HepG2 (cell line): ENCODE data around the gene ADPRM. TPM values are rescaled to one million over a fixed set of nuclear protein-coding genes. Genes with fewer than 3 reads are reported as not detected.

Experiments
- ATAC-seq: fragments of 200-7000 bp; cut with Tn5 transposase; 3 replicates; pipeline ENCODE4 v1.9.1; 2020; ENCODE audit warnings: mild to moderate bottlenecking, moderate library complexity
- Bru-seq: library from RNA; stranded (reverse); fragments of 400-500 nt; gene quantifications from one replicate; lab custom pipeline; 2021; lab: Mats Ljungman, UMichigan
- BruChase-seq, 2 experiments: library from RNA; stranded (reverse); fragments of 400-500 nt; gene quantifications; one replicate each; lab custom pipeline; 2021; lab: Mats Ljungman, UMichigan
- BruUV-seq: library from RNA; stranded (reverse); fragments of 400-500 nt; replicated peaks from 2 replicates; lab custom pipeline; 2021; lab: Mats Ljungman, UMichigan
- CTCF ChIA-PET: fragments of 300-600 bp; formaldehyde crosslinking; extraction: SDS; loops from one replicate; lab custom pipeline; 2021; ENCODE audit warnings: low total read pairs, inconsistent platforms, low intra/inter-chr PET ratio; lab: Yijun Ruan, JAX
- POLR2A ChIA-PET: fragments of 350-600 bp; sonication (Branson Sonifier 250); formaldehyde crosslinking; loops from one replicate; lab custom pipeline; 2020; ENCODE audit warnings: antibody characterized with exemption, inconsistent platforms; lab: Yijun Ruan, JAX
- DNase-seq: peaks from one replicate; pipeline ENCODE4 v3.0.0-alpha.2; 2015; ENCODE audit warnings: low spot score
- FAIRE-seq: peaks from 3 replicates; lab custom pipeline; 2011; peaks lifted over from hg19 to GRCh38; lab: Jason Lieb, UNC
- H2AFZ ChIP-seq: one replicate; pipeline ENCODE4 v1.6.1; 2011; ENCODE audit warnings: low read length, inconsistent platforms
- H3K27ac ChIP-seq: fragments of 300-600 bp; 3 replicates; pipeline ENCODE4 v1.8.0; 2011; ENCODE audit warnings: mixed run types, mild to moderate bottlenecking, mixed read lengths, low read length, inconsistent platforms; ENCODE audit not compliant: insufficient read depth; ENCODE audit errors: extremely low read length
- H3K27me3 ChIP-seq, 2 experiments: fragments of 200-600 bp in 1 of 2; 2 replicates in 1 of 2; 3 replicates in 1 of 2; pipeline versions ENCODE4 v1.6.0 to v1.8.0; 2011; ENCODE audit warnings: low read length in 2 of 2, mild to moderate bottlenecking in 2 of 2, moderate library complexity in 2 of 2, inconsistent platforms in 1 of 2; ENCODE audit not compliant: insufficient read depth in 2 of 2, control insufficient read depth in 1 of 2
- H3K36me3 ChIP-seq, 2 experiments: fragments of 200-600 bp in 1 of 2; replicated peaks in 1 of 2; 2 replicates in 1 of 2; 3 replicates in 1 of 2; pipeline versions ENCODE4 v1.5.1 to v1.8.0; 2011; ENCODE audit warnings: low read length in 2 of 2, inconsistent platforms in 1 of 2; ENCODE audit not compliant: insufficient read depth in 2 of 2, control insufficient read depth in 1 of 2
- H3K4me1 ChIP-seq: 2 replicates; pipeline ENCODE4 v1.5.1; 2012; ENCODE audit warnings: low read length, inconsistent platforms; ENCODE audit not compliant: insufficient read depth
- H3K4me2 ChIP-seq: 2 replicates; pipeline ENCODE4 v1.6.0; 2011; ENCODE audit warnings: low read depth, low read length, inconsistent platforms
- H3K4me3 ChIP-seq, 3 experiments: fragments of 200-600 bp in 1 of 3; sonication (generic), shearing (Covaris generic) in 1 of 3; replicated peaks in 1 of 3; 2 replicates each; pipeline ENCODE4 v1.5.1; 2011 to 2016; ENCODE audit warnings: low read length in 3 of 3, inconsistent platforms in 2 of 3, low read depth in 2 of 3, mild to moderate bottlenecking in 2 of 3, control low read depth in 1 of 3, mixed read lengths in 1 of 3; ENCODE audit not compliant: insufficient read depth in 1 of 3
- H3K79me2 ChIP-seq: one replicate; pipeline ENCODE4 v1.6.1; 2011; ENCODE audit warnings: low read length, inconsistent platforms; ENCODE audit not compliant: insufficient read depth
- H3K9ac ChIP-seq: 2 replicates; pipeline ENCODE4 v1.6.0; 2011; ENCODE audit warnings: mild to moderate bottlenecking, low read depth, low read length, inconsistent platforms; ENCODE audit not compliant: insufficient read depth
- H3K9me3 ChIP-seq: 2 replicates; pipeline ENCODE4 v1.5.1; 2012; ENCODE audit warnings: mild to moderate bottlenecking, low read length
- H4K20me1 ChIP-seq: 2 replicates; pipeline ENCODE4 v1.6.0; 2011; ENCODE audit warnings: inconsistent platforms, mild to moderate bottlenecking, low read length, moderate library complexity; ENCODE audit not compliant: insufficient read depth
- GABPA ChIP-seq, 2 experiments: IDR thresholded peaks; 2 replicates each; pipeline ENCODE4 v1.6.1; 2011 to 2016; ENCODE audit warnings: low read depth in 2 of 2, low read length in 1 of 2, missing biosample characterization in 1 of 2, missing genetic modification characterization in 1 of 2
- MAFF ChIP-seq: IDR thresholded peaks from 2 replicates; pipeline ENCODE4 v1.6.1; 2011; ENCODE audit warnings: low read depth, low read length, improper control_type of control experiment
- NFE2L1 ChIP-seq: sonication (generic); formaldehyde crosslinking; IDR thresholded peaks from 2 replicates; pipeline ENCODE4 v1.4.0; 2020; ENCODE audit warnings: missing genetic modification reagents, mild to moderate bottlenecking, borderline replicate concordance
- PAX8 ChIP-seq: sonication (generic); formaldehyde crosslinking; IDR thresholded peaks from 2 replicates; pipeline ENCODE4 v1.8.0; 2022; ENCODE audit warnings: mild to moderate bottlenecking, missing genetic modification reagents, borderline replicate concordance
- SATB2 ChIP-seq: sonication (generic); formaldehyde crosslinking; IDR thresholded peaks from 2 replicates; pipeline ENCODE4 v1.5.0; 2020; ENCODE audit warnings: missing genetic modification reagents
- SIN3B ChIP-seq: fragments of 150-350 bp; IDR thresholded peaks from 2 replicates; pipeline ENCODE4 v1.6.1; 2014; ENCODE audit warnings: low read length
- SNRNP70 ChIP-seq: fragments of 200-400 bp; formaldehyde crosslinking; IDR thresholded peaks from 2 replicates; pipeline ENCODE4 v1.6.1; 2017; ENCODE audit warnings: mild to moderate bottlenecking, low read depth, low read length, moderate library complexity
- ZFP37 ChIP-seq: sonication (generic); formaldehyde crosslinking; IDR thresholded peaks from 2 replicates; pipeline ENCODE4 v1.4.0; 2020; ENCODE audit warnings: missing genetic modification reagents, borderline replicate concordance
- ZNF232 ChIP-seq: sonication (generic); formaldehyde crosslinking; IDR thresholded peaks from 2 replicates; pipeline ENCODE4 v1.4.0; 2020; ENCODE audit warnings: missing genetic modification reagents, borderline replicate concordance
- ZNF788 ChIP-seq: sonication (generic); formaldehyde crosslinking; IDR thresholded peaks from 2 replicates; pipeline ENCODE4 v1.5.0; 2020; ENCODE audit warnings: mild to moderate bottlenecking, missing genetic modification reagents, borderline replicate concordance
- WGBS: methylation state at CpG from one replicate; pipeline ENCODE4 v1.1.6; 2017; ENCODE audit warnings: low lambda C conversion rate; 5-methylcytosine and 5-hydroxymethylcytosine counted together
- in situ Hi-C: cut with HindIII; loops from 2 replicates; pipeline ENCODE4 v1.10.0; 2017; ENCODE audit warnings: low pct_unique_long_range_greater_than_20kb; ENCODE audit not compliant: extremely low pct_ligation_motif_present
- intact Hi-C: fragments of 100-400 bp; cut with micrococcal nuclease; formaldehyde crosslinking; loops from one replicate; pipeline ENCODE4 v1.10.0; 2022; ENCODE audit not compliant: unreplicated experiment
- long read RNA-seq, 2 experiments: library from RNA in 1 of 2; library from polyadenylated mRNA in 1 of 2; stranded (forward) in 1 of 2; unstranded in 1 of 2; transcript quantifications; one replicate each; pipeline ENCODE4 v2.0.0, GENCODE V29; 2019 to 2022
- polyA minus RNA-seq, 3 experiments: library from RNA; depleted of rRNA, polyadenylated mRNA; stranded (reverse); fragments of >200 nt; gene quantifications; 2 replicates each; pipeline ENCODE4 v1.2.3, GENCODE V29; 2011; ENCODE audit warnings: low replicate concordance in 1 of 3
- polyA plus RNA-seq, 8 experiments: library from polyadenylated mRNA; depleted of rRNA in 3 of 8; stranded (reverse) in 7 of 8; unstranded in 1 of 8; fragments of >200 nt; fragmentation: Illumina TruSeq in 4 of 8; extraction: Trizol in 4 of 8; gene quantifications; 2 replicates each; pipeline versions ENCODE4 v1.2.1 to v1.2.3, GENCODE V29; 2011 to 2016; ENCODE audit warnings: low read depth in 4 of 8, missing spikeins in 1 of 8, mixed read lengths in 1 of 8; ENCODE audit not compliant: insufficient read depth in 1 of 8
- total RNA-seq, 5 experiments: library from RNA; depleted of rRNA; stranded (reverse); fragments of >200 nt; fragmentation: Illumina TruSeq; extraction: Trizol; gene quantifications; 2 replicates each; pipeline ENCODE4 v1.2.3, GENCODE V29; 2016; ENCODE audit warnings: low read depth in 1 of 5
- TF ChIP-seq, protein P1 (sequence below): sonication (generic); formaldehyde crosslinking; IDR thresholded peaks from 2 replicates; pipeline ENCODE4 v1.5.0; 2020; ENCODE audit warnings: mild to moderate bottlenecking, missing genetic modification reagents

Gene ADPRM, protein sequence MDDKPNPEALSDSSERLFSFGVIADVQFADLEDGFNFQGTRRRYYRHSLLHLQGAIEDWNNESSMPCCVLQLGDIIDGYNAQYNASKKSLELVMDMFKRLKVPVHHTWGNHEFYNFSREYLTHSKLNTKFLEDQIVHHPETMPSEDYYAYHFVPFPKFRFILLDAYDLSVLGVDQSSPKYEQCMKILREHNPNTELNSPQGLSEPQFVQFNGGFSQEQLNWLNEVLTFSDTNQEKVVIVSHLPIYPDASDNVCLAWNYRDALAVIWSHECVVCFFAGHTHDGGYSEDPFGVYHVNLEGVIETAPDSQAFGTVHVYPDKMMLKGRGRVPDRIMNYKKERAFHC
- total RNA-seq (2016; rRNA removed; fragmentation: Illumina TruSeq; extraction: Trizol) (5.6 and 5.9 TPM in 2 replicates), polyA plus RNA-seq (2011; rRNA removed) (7.9 and 10.8 TPM in 2 replicates), polyA minus RNA-seq (2011; rRNA and poly(A)+ RNA removed; ENCODE audit: low replicate concordance) (5.1 and 6.9 TPM in 2 replicates), Bru-seq, nascent RNA (percentile 66 among the genes with signal in this experiment), BruChase-seq, experiment 1, labeled RNA remaining after a 6-hour chase (percentile 49 among the genes with signal in this experiment), BruChase-seq, experiment 2, labeled RNA remaining after a 2-hour chase (percentile 46 among the genes with signal in this experiment)
- total RNA-seq (2016; cell fraction: cytosol; rRNA removed; fragmentation: Illumina TruSeq; extraction: Trizol; ENCODE audit: low read depth): 2.8 and 3.3 TPM in 2 replicates
- total RNA-seq (2016; cell fraction: insoluble cytoplasmic fraction; rRNA removed; fragmentation: Illumina TruSeq; extraction: Trizol): 4.9 and 6.3 TPM in 2 replicates
- 6.2 and 6.3 TPM in 2 replicates for total RNA-seq (2016; cell fraction: membrane; rRNA removed; fragmentation: Illumina TruSeq; extraction: Trizol)
- 3.9 and 4.2 TPM in 2 replicates for total RNA-seq (2016; cell fraction: nucleus; rRNA removed; fragmentation: Illumina TruSeq; extraction: Trizol)
- 5.5 and 8.7 TPM in 2 replicates for polyA plus RNA-seq (2011; cell fraction: cytosol; rRNA removed)
- 2.3 and 3.2 TPM in 2 replicates for polyA plus RNA-seq (2011; cell fraction: nucleus; rRNA removed)
- 10.1 and 12.1 TPM in 2 replicates for polyA plus RNA-seq (2012)
- 2.8 and 3.1 TPM in 2 replicates for polyA plus RNA-seq (2016; cell fraction: cytosol; fragmentation: Illumina TruSeq; extraction: Trizol; ENCODE audit: low read depth)
- 6.1 and 6.3 TPM in 2 replicates for polyA plus RNA-seq (2016; cell fraction: insoluble cytoplasmic fraction; fragmentation: Illumina TruSeq; extraction: Trizol; ENCODE audit: low read depth)
- polyA plus RNA-seq (2016; cell fraction: membrane; fragmentation: Illumina TruSeq; extraction: Trizol; ENCODE audit: low read depth): 5.4 and 5.6 TPM in 2 replicates
- polyA plus RNA-seq (2016; cell fraction: nucleus; fragmentation: Illumina TruSeq; extraction: Trizol; ENCODE audit: insufficient read depth, low read depth): 3.6 and 4.3 TPM in 2 replicates
- polyA minus RNA-seq (2011; cell fraction: cytosol; rRNA and poly(A)+ RNA removed): 3.3 and 4.0 TPM in 2 replicates
- 9.0 and 14.3 TPM in 2 replicates for polyA minus RNA-seq (2011; cell fraction: nucleus; rRNA and poly(A)+ RNA removed)
- long read RNA-seq, experiment 1, partial matches to known transcripts: 1 of 7 reads
- long read RNA-seq, experiment 1, other reads (novel, unspliced or antisense): 2 of 7 reads
- long read RNA-seq, experiment 2, partial matches to known transcripts: 10 of 11 reads
- long read RNA-seq, experiment 2, other reads (novel, unspliced or antisense): 1 of 11 reads

DNA sequence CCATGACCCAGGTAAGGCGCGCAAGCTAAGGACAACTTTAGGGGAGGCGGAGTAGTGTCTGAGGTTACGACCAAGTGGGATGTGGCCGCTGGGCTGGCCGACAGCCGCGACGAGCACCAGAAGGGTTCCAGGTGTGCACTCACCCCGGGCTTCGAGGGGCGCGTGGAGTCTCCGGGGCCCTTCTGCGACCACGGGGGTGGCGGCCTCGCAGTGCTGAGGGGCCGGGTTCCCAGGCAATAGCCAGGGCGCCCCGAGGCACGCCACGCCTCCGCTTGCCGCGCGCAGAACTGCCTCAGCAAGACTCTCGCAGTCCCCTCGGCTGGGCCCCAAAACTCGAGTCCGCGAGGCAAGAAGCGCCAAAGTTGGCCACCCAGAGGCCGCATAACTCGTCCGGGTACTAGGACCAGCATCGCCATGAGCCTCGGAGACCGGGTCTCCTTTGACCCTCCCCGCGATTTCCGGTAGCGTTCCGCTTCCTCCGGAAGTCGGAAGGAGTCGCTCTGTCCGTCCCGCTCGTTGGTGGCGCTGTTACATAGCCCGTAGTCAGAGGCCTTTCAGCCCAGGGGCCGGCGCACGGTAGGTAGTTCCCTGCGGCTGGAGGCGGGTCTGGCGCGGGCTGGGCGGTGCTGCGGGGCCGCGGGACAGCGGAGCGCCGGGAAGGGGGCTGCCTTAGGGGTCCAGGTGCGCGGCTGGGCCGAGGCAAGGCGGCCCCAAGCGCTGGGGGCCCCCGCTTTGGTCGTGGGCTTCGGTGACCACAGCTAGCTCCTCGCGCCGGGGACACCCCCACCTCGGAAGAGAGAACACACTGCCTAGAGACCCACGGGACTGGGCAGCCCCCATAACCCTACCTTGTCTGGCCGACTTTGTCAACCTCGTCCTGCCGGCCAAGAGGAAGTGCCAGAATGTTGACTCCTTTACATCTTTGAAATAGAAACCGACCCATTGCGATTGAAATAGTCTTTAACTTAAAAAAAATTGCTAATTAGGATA, at the start of gene ADPRM, which contains the start of gene SCO1:
ADPRM (plus strand) TSS at position 503 of the 990 bp plus-strand sequence. CDS start 7,333 bp downstream, outside the sequence.
SCO1 (minus strand) TSS at position 442 of the 990 bp plus-strand sequence; CDS start at position 416, 26 bp downstream.
- Histone ChIP-seq H3K79me2 (peaks cover 35% of the 10 kb centered on the region), H3K27ac (peak within 1 kb of the TSS; percentile 84), H3K4me1 (peaks cover 29% of the 10 kb centered on the region), H3K36me3 (peaks cover 7 to 20% of the 10 kb centered on the region in 2 experiments), H3K9ac (peak within 1 kb of the TSS; percentile 92), H3K4me2 (peak within 1 kb of the TSS; percentile 98), H3K27me3 (no peaks in the 10 kb centered on the region; a peak in 1 of 5 replicates), H3K9me3 (no peaks in the 10 kb centered on the region), H4K20me1 (no peaks in the 10 kb centered on the region), H2AFZ (peak within 1 kb of the TSS; percentile 43), H3K4me3 (peak within 1 kb of the TSS; percentile 89 to 98 (median 96))
- BruUV-seq: no TSS peak
- POLR2A ChIA-PET: interaction anchor here (1.0 kb wide), 1 partner anchor 33 kb away, joined by 3 read pairs; no protein-coding TSS in a partner anchor
- intact Hi-C loops (loop anchor here (5.0 kb wide), 1 partner anchor 35 kb away; the partner anchor contains the start of gene TMEM220), in situ Hi-C loops (no loop called here)
- FAIRE-seq: peak; percentile 68
- peak; percentile 99 for ATAC-seq
- peak; percentile 92 for DNase-seq
- 2% methylated on average over 20 of the region's 84 CpGs for WGBS
- CTCF ChIA-PET: no interaction called here
- TF ChIP-seq SIN3B (peak; percentile 35; the same call in 1 of the 2 replicates), MAFF (no peak), ZNF232 (CRISPR knock-in tag) (peak; percentile 91), PAX8 (CRISPR knock-in tag) (0 out of 2 replicates have a peak, but pooled peaks have one; percentile 43), SNRNP70 (no peak), ZNF788 (CRISPR knock-in tag) (peak; percentile 80; the same call in 1 of the 2 replicates), GABPA (IDR thresholded peaks at IDR 0.05; ENCODE audit: low read depth, low read length) (peak; percentile 95), GABPA (CRISPR knock-in tag; IDR thresholded peaks at IDR 0.05; ENCODE audit: low read depth) (peak; percentile 97), NFE2L1 (CRISPR knock-in tag) (no peak), ZFP37 (CRISPR knock-in tag) (peak; percentile 80; the same call in 1 of the 2 replicates), SATB2 (CRISPR knock-in tag) (peak; percentile 56)
- TF ChIP-seq, protein P1, sequence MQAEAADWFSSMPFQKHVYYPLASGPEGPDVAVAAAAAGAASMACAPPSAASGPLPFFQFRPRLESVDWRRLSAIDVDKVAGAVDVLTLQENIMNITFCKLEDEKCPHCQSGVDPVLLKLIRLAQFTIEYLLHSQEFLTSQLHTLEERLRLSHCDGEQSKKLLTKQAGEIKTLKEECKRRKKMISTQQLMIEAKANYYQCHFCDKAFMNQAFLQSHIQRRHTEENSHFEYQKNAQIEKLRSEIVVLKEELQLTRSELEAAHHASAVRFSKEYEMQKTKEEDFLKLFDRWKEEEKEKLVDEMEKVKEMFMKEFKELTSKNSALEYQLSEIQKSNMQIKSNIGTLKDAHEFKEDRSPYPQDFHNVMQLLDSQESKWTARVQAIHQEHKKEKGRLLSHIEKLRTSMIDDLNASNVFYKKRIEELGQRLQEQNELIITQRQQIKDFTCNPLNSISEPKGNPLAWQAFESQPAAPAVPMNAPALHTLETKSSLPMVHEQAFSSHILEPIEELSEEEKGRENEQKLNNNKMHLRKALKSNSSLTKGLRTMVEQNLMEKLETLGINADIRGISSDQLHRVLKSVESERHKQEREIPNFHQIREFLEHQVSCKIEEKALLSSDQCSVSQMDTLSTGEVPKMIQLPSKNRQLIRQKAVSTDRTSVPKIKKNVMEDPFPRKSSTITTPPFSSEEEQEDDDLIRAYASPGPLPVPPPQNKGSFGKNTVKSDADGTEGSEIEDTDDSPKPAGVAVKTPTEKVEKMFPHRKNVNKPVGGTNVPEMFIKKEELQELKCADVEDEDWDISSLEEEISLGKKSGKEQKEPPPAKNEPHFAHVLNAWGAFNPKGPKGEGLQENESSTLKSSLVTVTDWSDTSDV (CRISPR knock-in tag): 0 out of 2 replicates have a peak, but pooled peaks have one; percentile 73
